ENCODE data around the gene MRPL48.
"Not testable (repeated sequence)": the region's sequence is repeated elsewhere in the genome, so short reads cannot be mapped to it uniquely, and the experiment has no call there.

The MRPL48 gene

DNA sequence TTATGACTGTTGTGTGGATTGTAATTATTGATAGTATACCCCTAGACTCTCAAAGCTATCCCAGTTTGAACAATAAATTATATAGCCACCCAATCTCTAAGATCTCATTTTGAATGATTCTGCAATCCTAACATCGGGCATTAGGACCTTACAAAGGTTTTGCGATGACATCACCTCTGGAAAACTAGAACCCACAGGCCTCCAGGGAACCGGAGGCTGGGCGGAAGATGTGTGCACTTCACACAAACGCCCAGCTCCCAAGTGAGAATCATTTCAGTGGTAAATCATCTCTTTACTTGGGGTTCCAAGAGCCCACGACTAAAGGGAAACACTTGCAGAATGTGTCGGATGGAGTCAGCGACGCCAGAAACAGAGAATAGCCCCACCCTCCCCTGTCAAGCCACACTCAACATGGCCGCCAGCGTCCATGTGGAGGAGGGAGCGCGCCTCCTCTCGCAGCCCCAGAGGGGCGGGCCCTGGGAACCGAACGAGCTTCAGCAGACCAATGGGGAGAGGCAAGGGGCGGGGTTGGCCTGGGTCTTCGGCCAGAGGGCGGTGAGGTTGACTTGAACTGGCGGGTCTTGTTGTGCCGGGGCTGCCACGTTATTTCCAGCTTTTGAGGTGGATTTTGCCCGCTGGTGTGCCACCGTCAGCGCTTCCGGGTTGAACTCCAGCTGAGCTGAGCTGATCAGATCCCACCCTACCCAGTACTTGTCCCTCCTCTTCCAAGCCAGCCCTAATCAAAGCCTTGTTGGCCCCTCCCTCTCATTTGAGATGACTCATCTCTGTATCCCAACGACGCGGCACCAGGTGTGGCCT is 8.4 kb upstream of the MRPL48 start:
- peak; percentile 82 for DNase-seq

- DNase-seq: no peak
Measured at GRCh38 chr11:73781303-73781702, 6.4 kb upstream of the MRPL48 start.

DNA sequence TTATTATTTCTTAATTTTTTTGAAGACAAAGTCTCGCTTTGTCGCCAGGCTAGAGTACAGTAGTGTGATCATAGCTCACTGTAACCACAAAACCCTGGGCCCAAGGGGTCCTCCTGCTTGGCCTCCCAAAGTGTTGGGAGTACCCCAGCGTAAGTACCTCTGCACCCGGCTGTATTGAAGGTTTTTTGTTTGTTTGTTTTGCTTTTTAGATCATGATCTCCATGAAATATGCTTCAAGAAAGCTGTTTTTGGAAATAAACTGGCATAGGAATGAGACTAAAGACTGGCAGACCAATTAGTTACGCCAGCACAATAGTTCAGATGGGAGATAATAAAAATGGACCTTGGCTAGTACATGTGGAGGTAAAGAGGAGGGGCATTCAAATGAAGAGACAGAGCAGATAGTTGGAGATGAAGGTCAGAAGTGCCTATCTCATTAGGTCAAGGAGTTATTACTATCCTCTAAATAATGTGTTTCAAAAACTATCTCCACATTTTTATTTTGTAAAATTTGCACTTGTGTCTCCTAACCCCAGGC is 4.1 kb upstream of the MRPL48 start:
- no peak for DNase-seq

DNA sequence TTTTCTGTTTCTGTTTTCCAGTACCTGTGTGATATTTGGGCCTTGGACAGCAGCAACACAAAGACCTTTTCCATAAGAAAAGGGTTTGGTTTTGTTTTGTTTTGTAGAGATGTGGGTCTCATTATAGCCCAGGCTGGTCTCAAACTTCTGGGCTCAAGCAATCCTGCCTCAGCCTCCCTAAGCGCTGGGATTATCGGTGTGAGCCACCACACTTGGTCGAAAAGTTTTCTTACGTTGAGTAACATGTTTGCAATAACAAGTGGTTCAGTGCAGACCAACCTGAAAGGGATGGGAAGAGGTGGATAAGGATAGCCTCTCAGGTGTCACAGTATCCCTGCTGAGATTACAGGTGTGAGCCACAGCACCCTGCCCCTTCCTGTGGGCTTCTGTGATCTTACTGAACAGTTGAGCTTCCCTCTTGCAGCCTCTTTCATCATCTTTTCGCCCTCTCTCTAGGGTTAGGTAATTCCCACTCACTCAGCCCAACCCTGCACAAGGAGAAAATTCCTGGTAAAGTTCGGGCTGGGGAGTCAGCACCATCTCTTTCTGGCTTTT is 3.5 kb upstream of the MRPL48 start:
- DNase-seq: no peak

DNA sequence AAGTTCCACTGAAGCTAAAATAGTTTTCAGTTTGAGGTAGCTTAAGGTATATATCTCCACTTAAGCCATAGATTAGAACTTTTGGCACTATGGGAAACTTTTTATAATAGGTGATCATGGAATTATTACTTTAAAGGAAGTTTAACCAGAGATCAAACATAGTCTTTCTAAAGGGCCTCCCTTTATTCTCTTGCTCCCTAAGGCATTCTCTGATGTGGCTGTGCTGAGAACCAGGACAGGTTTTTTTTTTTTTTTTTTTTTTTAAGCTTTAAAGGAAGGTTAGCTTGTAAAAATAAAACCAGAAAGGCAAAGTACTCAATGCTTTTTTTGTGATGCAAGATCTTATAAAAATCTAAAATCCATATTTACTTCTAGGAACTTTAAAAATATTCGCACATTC is 2.9 kb upstream of the MRPL48 start:
- DNase-seq: no peak

GRCh38 chr11:73785467-73785866 is 2.2 kb upstream of the MRPL48 start:
- DNase-seq: not testable (repeated sequence)

- DNase-seq: no peak
Measured at GRCh38 chr11:73787051-73787642, 527 bp upstream of the MRPL48 start.

DNA sequence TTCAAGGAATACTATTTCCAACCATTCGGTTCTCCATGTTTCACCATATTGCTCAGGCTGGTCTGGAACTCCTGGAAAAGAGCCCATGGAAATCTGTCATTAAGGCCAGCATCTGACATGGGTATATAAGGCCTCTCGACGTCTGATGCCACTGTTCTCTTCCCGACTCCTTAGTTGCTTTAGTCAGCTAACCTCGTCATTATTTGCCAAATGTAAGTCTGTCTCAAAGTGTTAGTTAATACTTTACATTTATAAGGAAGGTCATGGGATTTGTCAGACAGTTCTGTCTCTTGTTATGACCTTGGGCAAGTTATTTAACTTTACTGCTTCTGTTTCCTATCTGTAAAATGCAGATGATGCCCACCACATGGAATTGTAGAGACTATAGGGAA is 1.6 kb downstream of the MRPL48 start:
- no peak for DNase-seq

GRCh38 chr11:73792584-73792983 is 4.9 kb downstream of the MRPL48 start:
- no peak for DNase-seq

DNA sequence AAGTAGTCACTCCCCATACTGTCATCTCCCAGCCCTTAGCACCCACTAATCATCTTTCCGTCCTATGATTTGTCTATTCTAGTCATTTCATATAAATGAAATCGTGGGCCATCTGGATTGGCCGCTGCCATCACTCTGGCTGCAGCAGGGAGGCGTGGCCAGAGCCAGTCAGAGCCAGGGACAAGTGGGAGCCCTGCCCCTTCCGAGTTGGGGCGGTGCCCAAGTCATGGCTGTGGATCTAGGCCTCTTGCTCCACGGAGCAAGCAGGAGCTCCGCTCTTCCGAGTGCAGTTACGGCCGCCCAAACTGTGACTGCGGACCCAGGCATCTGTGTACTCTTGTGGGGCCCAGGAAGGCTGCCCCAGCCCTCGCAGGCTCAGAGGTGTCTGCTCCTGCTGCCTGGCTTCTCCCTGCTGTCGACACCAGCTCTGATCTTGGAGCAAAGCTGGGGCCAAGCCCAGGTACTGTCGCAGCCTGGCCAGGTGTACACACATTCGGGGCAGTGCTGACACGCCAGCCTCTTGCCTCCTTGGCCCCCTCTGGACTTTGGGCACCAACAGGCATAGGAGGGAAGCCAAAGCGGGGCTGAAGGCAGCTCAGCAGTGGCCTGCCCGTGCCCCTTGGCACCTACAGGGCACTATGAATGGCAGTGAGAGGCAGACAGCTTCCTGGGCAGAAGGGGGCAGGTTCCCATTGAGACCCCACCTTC is 8.4 kb downstream of the MRPL48 start:
- no peak for DNase-seq

DNA sequence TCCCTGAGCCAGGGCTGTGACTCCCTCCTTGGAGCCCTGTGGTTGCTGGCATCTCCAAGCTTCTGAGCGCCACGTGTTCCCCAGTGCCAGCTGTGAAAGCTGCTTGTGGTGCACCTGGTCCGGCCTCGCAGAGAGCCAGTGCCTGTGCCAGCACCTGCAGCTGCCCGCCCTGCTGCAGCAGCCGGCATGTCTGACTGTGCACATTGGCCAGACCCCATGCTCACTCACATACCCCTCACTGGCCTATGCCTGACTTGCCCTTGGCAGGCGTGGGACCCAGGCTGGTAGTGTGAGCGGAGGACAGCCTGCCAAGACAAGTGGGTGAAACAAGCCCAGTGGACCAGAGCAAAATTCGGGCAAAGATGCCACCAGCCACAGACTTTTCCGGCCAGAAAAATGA is 9.8 kb downstream of the MRPL48 start:
- DNase-seq: no peak

DNA sequence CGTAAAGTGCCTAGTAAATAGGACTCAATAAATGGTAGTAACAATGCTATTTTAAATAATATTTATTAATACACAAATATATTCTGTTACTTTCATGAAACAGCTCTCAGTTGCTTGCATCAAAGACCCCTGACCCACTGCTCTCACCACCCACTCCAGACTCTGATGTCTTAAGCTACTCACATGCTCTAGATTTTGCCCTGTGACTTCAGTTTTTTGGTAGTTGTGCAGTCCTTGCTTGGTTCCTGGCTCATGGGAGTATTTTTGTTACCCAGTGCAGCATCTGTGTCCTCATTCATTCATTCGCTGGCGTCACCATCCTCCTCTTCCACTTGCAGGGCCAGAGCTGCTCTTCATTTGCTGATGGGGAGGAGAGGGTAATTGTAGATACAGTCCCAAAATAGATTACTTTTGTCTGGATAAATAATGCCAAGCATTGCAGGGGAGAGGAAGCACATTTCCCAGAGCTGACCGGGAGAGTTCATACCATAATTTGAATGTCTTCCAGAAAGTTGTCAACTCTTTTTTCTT is 12.7 kb downstream of the MRPL48 start:
- no peak for DNase-seq

DNA sequence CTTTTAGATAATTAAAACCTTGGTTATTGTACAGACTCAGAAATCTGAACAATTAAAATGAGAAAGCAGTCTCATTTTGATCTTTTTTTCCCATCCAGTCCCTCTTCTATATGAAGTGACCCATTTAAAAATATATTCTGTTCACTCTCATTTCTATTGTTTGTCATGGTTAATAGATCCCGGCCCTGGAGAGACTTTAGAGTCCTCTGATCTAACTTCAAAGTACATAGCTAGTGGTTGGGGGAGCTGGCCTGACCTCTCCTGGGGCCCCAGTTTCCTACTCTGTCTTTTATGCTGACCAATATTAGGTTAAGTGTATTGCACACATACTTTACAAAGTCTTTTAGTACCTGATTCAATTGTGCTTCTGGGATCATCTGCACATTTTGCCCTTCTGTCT is 13.5 kb downstream of the MRPL48 start:
- no peak for DNase-seq

- no peak for DNase-seq
Measured at GRCh38 chr11:73804712-73805111, 17.0 kb downstream of the MRPL48 start.

GRCh38 chr11:73808052-73808451 is 20.4 kb downstream of the MRPL48 start:
- no peak for DNase-seq

- DNase-seq: no peak
Measured at GRCh38 chr11:73810637-73811036, 23.0 kb downstream of the MRPL48 start.

DNA sequence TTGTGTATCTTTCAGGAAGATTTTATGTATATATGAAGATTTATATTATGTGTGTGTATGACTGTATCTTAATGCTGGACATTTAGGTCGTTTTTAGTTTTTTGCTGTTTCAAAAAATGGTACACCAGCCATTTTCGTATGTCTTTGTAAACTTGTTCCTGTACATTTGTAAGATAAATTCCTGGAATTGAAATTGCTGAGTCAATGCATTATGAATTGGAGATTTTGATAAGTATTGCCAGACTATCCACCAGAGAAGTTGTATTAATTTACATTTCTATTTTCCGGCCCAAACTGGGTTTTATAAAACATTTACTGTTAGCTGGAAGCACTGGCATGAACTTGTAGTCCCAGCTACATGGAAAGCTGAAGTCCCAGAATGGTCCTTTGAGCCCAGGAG is 24.6 kb downstream of the MRPL48 start:
- no peak for DNase-seq

DNA sequence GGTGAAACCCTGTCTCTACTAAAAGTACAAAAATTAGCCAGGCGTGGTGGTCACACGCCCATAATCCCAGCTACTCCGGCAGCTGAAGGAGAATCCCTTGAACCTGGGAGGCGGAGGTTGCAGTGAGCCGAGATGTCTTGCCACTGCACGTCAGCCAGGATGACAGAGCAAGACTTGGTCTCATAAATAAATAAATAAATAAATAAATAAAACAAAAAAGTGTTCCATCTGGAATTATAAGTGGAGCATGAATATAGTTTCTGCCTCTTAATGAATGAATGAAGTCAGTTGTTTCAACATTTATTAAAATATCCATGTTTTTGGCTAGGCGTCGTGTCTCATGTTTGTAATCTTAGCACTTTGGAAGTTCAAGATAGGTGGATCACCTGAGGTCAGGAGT is 27.1 kb downstream of the MRPL48 start:
- no peak for DNase-seq

- DNase-seq: no peak
Measured at GRCh38 chr11:73818846-73819245, 31.2 kb downstream of the MRPL48 start.

GRCh38 chr11:73830261-73830660 is 42.6 kb downstream of the MRPL48 start:
- DNase-seq: no peak

GRCh38 chr11:73833067-73833466 is 45.4 kb downstream of the MRPL48 start:
- no peak for DNase-seq

- DNase-seq: no peak
Measured at GRCh38 chr11:73838443-73839122, 50.9 kb downstream of the MRPL48 start.

GRCh38 chr11:73839123-73839457 is 51.4 kb downstream of the MRPL48 start:
- no peak for DNase-seq
